Breast epithelium (tissue), 3 donors: ENCODE measurements around the gene SNCAIP.

Source experiments
- CTCF ChIP-seq, 3 donors: fragments of 450-650 bp; IDR thresholded peaks; one replicate each; pipeline ENCODE4 v1.5.1; 2016 to 2017; ENCODE audit warnings: antibody characterized with exemption in 3 of 3, mild to moderate bottlenecking in 3 of 3, moderate library complexity in 3 of 3
- POLR2A ChIP-seq: fragments of 450-650 bp; IDR thresholded peaks from one replicate; pipeline ENCODE4 v1.6.1; 2016; ENCODE audit warnings: antibody characterized with exemption, mild to moderate bottlenecking, moderate library complexity
- POLR2AphosphoS5 ChIP-seq, 3 donors: sonication (generic); formaldehyde crosslinking; IDR thresholded peaks; one replicate each; pipeline ENCODE4 v1.6.1; 2017; ENCODE audit warnings: antibody characterized with exemption in 3 of 3

- TF ChIP-seq CTCF (IDR thresholded peaks at IDR 0.05), result no peak
- no peak for TF ChIP-seq POLR2A
- no peak for TF ChIP-seq POLR2AphosphoS5 (IDR thresholded peaks at IDR 0.05)
These were observed 57.3 kb downstream of the SNCAIP start for GRCh38 chr5:122369253-122369815.
